HG03280 (cell line): ENCODE data around the gene PKN1.
"Not testable (repeated sequence)": the region's sequence is repeated elsewhere in the genome, so short reads cannot be mapped to it uniquely, and the experiment has no call there.

Source experiments
- ATAC-seq: cut with Tn5 transposase; IDR thresholded peaks from one replicate; pipeline ENCODE4 v1.9.1; 2021; ENCODE audit warnings: mild to moderate bottlenecking, moderate library complexity; ENCODE audit not compliant: unreplicated experiment

PKN1 gene

DNA sequence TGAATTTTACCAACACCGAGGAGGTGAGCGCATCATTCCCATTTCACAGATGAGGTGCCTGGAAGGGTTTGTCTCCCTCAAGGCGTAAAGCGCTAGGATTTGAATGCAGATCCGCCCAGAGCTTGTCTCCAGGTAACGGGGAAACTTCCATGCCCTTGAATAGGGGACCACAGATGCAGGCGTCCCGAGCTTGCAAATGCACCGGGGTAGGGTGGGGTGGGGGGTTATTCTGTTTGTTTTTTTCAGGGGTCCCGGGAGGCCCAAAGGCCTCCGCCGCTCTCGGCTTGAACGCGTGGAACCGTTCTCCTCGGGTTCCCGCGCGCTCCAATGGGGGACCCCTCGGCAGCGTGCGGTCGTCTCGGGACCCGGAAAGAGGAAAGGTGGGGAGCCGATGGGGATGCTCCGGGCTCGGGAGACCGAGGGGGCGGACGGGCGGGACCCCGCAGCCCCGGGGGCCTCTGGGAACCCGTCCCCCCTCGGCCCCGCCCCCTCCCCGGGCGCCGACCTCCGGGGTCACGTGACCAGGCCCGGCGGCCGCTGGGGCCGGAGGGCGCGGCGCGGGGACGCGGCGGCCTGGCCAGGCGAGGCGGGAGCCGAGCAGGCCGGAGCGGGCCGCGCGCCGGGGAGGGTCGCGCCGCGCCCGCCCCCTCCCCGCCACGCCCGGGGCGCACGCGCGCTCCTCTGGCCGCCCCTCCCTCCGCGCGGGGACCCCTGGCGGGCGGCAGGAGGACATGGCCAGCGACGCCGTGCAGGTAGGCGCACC, at the start of gene PKN1:
PKN1 (plus strand) TSS at position 516 of the 763 bp plus-strand sequence; CDS start at position 732, 216 bp downstream.
- peak; percentile 57 for ATAC-seq

DNA sequence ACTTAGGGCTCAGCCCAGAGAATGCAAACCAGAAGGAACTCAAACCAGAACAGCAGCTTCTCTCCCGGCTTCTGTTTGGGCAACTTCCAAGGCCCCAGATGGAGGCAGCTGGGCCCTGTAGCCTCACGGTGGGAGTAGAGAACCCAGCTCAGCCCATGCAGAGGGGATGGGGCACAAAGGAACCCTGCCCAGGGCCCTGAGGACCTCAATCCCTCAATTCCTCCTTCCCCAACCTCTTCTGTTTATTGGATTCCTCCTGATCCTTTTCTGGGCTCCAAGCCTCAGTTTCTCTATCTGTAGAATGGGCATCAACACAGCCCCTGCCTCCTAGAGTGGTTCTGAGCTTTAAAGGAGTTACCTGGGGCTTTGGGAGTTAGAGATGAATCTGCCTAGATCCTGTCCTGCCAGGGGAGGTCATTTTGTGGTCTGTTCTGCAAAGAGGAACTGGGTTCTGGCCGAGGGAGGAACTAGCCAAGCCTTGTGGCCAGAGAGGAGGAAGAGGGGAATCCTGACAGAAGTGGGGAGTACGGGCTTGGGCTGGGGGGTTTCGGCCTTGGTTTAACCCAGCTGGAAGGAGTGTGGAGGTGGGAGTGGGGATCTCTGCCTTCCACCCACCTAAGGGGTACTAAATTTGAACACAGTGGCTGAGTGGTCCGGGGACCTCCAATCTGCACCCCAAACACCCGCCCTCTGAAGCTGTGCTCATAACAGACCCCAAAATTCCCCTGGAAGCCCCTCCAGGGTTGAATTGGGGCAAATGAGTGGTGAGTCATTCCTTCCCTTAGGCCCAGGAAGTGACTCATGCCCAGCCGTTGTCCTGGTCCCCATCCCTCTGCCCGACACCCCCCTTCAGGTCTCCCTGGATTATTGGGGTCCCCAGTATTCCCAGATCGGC, 49.2 kb upstream of the PKN1 start:
- no peak for ATAC-seq

DNA sequence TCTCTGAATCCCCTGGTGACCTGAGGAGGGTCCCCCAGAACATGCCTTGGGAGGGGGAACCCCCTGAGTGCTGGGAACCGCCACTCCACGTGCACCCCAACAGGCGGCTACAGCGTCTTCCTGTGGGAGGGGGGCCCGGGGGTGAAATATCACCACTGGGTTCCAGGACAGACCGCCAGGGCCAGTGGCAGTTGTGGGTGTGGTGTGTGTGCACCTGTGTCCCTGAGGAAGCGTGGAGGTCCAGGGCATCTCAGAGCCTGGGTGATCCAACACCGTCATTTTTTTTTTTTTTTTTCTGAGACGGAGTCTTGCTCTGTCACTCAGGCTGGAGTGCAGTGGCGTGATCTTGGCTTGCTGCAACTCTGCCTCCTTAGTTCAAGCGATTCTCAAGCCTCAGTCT, 47.6 kb upstream of the PKN1 start:
- ATAC-seq, result no peak

DNA sequence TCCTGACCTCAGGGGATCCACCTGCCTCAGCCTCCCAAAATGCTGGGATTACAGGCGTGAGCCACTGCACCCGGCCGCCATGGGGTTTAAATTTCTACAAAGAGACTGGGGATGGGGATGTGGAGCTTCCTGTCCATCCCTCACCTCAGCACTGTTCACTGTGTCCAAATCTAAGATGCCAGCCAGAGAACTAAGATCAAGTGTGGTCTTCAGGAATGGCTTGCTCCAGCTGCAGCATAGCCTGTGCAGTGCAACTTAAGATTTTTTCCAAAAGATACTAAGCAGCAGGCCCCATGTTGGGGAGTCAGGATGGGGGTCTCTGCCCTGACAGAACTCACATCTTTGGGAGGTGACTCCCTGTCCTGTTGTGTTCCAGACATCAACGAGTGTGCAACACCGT, 42.6 kb upstream of the PKN1 start:
- no peak for ATAC-seq

DNA sequence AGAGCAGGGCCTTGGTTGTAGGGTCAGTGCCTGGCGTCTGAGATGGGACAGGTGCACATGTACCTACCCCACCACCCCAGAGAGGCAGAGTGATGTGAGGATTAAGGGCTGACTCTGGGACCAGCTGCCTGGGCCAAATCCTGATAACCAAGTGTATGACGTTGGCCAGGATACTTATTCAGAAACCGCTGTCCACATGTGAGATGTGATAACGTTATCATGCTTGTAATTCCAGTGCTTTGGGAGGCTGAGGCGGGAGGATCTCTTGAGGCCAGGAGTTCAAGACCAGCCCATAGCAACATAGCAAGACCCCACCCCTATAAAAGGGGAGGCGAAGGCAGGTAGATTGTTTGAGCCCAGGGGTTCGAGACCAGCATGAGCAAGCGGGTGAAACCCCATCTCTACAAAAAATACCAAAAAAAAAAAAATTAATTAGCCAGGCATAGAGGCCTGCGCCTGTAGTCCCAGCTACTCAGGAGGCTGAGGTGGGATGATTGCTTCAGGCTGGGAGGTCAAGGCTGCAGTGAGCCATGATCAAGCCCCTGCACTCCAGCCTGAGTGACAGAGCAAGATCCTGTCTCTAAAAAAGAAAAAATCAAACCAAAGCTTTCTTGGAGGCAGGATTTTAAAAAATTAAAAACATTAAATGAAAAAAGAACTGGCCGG, 41.8 kb upstream of the PKN1 start:
- no peak for ATAC-seq

DNA sequence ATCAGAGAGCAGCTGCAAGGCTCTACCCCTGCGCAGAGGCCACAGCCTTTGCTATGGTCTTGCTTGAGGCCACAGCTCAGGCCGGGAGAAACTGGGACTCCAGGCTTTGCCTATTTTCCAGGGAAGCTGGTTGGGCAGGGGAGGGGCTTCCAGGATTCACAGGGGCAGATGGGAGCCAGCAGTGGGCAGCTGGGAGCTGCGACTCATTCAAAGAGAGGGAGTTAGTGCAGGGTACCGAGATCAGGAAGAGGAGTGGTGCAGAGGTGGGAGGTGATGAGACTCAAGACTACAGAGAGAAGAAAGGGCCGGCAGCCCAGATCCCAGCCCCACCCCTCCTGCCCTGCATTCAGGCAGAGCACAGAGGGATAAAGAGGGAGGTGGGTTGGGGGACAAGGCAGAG, 39.8 kb upstream of the PKN1 start:
- no peak for ATAC-seq

DNA sequence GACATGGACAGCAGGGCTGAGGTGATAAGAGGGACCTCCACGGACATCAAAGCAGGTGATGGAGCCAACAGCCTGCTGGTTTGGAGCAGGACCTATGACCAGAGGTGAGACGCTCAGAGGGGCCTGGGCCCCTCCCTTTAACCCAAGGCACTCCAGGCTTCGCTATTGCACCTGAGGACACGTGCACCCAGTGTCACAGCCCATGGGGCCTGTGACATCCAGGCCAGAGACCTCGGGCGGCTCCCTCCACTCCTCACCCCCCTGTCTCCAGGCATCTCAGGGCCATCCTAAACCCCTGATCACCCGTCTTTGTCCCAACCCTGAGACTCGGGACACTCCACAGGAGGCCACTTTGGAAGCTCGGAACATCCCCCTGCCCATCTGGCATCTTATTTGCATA, 38.9 kb upstream of the PKN1 start:
- no peak for ATAC-seq

DNA sequence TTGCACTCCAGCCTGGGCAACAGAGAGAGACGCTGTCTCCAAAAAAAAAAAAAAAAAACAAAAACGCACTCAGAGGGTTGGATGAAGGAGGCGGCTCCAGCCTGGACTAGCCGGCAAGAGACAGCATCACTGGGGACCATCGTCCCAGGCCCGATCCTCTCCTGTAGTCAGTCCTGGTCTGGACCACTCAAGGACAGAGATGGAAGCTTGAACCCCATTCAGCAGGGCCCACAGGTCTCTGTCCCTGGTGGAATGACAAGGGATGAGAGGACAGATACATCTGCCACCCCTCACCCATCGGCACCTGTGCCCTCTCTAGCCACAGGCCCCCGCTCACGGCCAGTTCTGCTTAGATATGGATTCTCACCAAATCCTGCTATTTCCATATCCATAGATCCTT, 37.8 kb upstream of the PKN1 start:
- no peak for ATAC-seq

DNA sequence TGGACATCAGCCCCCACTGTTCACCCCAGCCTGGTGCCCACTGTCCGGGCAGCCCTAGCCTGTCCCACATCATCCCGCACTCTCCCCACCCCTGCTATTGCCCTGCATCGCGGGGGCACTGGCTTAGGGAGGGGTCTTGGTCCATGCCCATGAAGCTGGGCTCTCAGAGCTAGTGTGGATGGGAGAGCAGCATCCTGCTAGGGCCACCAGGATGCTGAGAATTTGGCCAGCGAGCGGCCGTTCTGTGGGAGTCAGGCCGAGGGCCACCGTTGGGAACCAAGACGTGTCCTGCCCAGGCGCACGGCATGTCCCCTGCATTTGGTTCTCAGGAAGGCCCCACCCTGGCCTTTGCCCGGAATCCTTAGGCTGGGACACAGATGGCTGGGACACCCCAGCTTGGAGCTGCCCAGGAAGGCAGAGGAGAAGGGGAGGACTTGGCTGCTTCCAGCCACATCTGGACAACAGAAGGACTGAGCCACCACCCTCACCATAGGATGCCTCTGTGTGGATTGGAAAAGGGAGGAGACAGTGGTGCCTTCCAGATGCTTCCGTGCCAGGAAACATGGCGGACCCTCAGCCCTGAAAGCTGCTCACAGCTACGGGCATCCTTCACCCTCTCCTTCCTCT, 37.3 kb upstream of the PKN1 start:
- ATAC-seq, result no peak

DNA sequence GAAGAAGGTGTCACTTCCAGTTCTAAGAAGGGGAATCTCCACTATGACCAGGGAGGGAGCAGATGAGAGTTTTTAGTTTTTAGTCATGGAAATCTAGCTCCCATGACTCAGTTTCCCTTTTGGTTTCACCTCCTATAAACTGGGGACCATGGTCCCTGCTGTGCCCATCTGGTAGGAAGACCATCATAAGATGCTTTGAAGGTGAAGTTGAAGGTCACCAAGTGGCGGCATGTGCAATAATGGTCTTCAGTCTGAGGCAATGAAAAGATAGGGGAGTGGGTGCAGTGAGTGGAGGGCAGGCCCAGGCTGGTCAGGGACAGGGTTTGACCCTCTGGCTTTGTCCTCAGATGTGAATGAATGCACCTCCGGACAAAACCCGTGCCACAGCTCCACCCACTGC, 36.4 kb upstream of the PKN1 start:
- ATAC-seq, result not testable (repeated sequence)

DNA sequence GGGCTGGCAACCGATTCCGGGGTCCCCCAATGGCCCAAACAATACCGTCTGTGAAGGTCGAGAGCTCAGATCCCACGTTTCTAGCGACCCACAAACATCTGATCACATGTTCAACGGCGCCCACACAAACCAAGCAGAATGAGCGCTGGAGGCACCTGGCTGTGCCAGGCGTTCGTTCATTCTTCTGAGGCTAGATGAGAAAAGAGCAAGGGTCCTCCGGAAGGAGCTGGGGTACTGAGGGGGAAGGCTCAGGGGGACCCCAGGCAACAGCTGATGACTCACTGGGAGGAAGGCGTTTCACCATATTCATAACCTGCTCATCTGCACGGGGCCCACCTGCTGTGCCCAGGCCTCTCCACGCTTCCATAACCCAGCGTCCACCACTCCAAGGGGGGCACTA, 35.9 kb upstream of the PKN1 start:
- ATAC-seq, result not testable (repeated sequence)

DNA sequence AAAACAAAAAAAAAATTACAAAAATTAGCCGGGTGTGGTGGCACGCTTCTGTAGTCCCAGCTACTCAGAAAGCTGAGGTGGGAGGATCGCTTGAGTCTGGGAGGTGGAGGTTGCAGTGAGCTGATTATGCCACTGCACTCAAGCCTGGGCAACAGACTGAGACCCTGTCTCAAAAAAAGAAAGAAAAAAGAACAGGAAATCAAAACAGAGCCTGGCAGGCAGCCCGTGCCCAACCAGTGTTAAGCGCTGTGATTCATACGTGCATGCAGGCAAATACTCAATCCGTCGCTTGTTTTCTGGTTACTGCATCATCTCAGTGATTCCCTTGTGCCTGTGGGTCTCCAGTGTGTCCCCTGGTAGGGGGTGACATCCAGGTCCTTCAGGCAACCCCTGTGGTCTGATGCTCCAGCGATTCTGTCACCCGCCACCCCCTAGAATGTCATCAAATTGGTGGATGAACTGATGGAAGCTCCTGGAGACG, 32.1 kb upstream of the PKN1 start:
- ATAC-seq, result no peak

DNA sequence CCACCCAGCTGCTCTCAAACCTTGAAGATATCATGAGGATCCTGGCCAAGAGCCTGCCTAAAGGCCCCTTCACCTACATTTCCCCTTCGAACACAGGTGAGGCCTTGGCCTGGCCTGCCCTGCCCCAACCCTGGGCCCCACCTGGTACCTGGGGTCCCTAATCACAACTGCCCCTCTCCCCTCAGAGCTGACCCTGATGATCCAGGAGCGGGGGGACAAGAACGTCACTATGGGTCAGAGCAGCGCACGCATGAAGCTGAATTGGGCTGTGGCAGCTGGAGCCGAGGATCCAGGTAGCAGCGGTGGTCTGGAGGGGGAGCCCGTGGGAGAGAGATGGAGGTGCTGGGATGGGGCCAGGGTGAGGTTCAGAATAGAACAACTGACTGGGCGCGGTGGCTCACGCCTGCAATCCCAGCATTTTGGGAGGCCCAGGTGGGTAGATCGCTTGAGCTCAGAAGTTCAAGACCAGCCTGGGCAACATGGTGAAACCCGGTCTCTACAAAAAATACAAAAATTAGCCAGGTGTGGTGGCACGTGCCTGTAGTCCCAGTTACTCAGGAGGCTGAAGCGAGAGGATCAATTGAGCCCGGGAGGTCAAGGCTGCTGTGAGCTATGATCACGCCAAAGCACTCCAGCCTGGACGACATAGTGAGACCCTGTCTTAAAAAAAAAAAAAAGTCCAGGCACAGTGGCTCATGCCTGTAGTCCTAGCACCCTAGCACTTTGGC, 31.5 kb upstream of the PKN1 start:
- ATAC-seq, result no peak

DNA sequence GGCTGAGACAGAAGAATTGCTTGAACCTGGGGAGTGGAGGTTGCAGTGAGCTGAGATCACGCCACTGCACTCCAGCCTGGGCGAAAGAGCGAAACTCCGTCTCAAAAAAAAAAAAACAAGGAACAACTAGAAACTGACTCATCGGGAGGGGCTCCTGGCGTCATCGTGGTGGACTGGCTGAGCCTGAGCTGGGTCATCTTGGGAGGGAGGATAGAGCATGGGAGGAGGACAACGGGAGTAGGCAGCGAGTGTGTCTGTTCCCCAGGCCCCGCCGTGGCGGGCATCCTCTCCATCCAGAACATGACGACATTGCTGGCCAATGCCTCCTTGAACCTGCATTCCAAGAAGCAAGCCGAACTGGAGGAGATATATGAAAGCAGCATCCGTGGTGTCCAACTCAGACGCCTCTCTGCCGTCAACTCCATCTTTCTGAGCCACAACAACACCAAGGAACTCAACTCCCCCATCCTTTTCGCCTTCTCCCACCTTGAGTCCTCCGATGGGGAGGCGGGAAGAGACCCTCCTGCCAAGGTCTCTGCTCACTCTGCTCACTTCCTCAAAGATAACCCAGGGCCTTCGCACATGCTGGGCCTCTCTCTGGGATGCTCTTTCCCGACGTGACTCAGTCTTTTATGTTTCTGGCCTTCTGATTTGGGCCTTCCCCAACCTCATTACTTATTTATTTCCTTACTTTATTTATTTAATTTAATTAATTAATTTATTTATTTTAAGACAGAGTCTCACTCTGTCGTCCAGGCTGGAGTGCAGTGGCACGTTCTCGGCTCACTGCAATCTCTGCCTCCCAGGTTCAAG, 30.6 kb upstream of the PKN1 start:
- ATAC-seq, result no peak

DNA sequence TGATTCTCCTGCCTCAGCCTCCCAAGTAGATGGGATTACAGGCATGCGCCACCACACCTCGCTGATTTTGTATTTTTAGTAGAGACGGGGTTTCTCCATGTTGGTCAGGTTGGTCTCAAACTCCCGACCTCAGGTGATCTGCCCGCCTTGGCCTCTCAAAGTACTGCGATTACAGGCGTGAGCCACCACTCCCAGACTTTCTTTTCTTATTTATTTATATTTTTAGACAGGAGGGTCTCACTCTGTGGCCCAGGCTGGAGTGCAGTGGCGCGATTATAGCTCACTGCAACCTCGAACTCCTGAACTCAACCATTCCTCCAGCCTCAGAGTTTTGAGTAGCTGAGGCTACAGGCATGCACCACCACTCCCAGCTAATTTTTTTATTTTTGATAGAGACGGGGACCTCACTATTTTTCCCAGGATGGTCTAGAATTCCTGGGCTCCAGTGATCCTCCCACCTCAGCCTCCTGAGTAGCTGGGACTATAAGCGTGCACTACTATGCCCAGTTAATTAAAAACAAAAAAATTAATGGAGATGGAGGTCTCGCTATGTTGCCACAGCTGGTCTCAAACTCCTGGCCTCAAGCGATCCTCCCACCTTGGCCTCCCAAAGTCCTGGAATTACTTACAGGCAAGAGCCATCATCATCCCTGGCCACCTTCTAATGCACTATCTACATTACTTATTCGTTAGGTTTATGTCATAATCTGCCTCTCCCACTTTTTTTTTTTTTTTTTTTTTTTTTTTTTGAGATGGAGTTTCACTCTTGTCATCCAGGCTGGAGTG, 29.8 kb upstream of the PKN1 start:
- not testable (repeated sequence) for ATAC-seq

DNA sequence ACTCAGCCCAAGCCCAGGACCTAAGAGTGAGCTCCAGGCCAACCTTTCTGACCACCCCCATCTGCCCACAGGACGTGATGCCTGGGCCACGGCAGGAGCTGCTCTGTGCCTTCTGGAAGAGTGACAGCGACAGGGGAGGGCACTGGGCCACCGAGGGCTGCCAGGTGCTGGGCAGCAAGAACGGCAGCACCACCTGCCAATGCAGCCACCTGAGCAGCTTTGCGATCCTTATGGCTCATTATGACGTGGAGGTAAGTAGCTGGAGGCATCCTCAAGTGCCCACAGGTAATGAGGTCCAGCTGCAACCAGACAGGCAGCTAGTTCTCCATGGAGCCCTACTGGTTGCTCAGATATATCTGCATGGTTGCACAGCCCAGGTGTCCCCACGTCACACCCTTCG, 28.8 kb upstream of the PKN1 start:
- ATAC-seq, result no peak

DNA sequence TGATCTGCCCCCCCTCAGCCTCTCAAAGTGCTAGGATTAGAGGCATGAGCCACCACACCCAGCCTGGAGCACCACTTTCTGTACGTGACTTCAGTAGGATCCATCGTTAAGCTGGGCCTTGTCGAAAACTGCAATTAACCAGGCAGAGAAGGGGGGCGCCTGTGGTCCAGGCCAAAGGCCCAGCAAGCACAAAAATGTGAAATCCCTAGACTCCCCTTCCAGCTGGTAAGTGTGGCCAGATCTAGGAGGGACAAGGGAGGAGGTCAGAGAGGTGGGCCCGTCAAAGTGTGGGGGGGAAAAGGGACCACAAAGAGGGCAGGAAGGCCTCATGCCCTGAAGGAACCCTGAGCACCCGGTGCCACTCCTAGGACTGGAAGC, 27.7 kb upstream of the PKN1 start:
- no peak for ATAC-seq

DNA sequence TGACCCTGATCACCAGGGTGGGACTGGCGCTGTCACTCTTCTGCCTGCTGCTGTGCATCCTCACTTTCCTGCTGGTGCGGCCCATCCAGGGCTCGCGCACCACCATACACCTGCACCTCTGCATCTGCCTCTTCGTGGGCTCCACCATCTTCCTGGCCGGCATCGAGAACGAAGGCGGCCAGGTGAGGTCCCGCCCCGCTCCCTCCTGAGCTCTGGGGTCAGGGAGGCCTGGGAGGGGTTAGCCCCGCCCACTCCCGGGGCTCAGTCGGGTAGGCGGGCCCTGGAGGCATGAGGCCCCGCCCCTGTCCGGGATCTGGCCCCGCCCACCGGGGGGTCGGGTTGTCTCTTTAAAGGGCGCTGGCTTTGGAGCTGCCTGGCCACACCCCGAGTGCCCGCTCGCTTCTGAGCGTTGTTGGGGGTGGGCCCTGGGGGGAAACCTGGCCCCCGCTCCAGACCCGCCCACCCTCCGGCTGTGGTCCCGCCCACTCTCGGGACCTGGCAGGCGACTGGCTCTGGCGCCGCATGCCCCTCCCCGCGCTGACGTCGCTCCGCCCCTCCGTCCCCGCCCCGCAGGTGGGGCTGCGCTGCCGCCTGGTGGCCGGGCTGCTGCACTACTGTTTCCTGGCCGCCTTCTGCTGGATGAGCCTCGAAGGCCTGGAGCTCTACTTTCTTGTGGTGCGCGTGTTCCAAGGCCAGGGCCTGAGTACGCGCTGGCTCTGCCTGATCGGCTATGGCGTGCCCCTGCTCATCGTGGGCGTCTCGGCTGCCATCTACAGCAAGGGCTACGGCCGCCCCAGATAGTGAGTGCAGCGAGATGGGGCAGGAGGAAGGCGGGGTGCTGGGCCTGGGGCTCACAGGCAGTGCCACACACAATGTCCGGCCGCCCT, 27.1 kb upstream of the PKN1 start:
- ATAC-seq, result peak; percentile 75
